GM12878 (cell line): ENCODE results near the gene CNTN3. TPM values are rescaled to one million over a fixed set of nuclear protein-coding genes. Genes with fewer than 3 reads are reported as not detected.

ENCODE experiments used
- ATAC-seq: fragments of 200-7000 bp; cut with Tn5 transposase; 3 replicates; pipeline ENCODE4 v1.9.1; 2020; ENCODE audit warnings: mild to moderate bottlenecking, moderate library complexity
- BruUV-seq: library from RNA; stranded (reverse); fragments of 400-500 nt; replicated peaks from 2 replicates; lab custom pipeline; 2021; lab: Mats Ljungman, UMichigan
- CTCF ChIA-PET: fragments of 300-600 bp; sonication (Branson Sonifier 250); formaldehyde crosslinking; extraction: SDS; loops from one replicate; lab custom pipeline; 2021; ENCODE audit warnings: inconsistent platforms; lab: Yijun Ruan, JAX
- POLR2A ChIA-PET: fragments of 350-600 bp; formaldehyde crosslinking; extraction: SDS; loops from one replicate; lab custom pipeline; 2021; ENCODE audit warnings: inconsistent platforms; lab: Charles Lee
- RAD21 ChIA-PET: fragments of 300-600 bp; sonication (Branson Sonifier 250); formaldehyde crosslinking; loops from one replicate; lab custom pipeline; 2023; ENCODE audit warnings: antibody characterized with exemption; ENCODE audit not compliant: unreplicated experiment; lab: Charles Lee
- SMC1A ChIA-PET: fragments of 300-600 bp; sonication (Branson Sonifier 250); formaldehyde crosslinking; loops from one replicate; lab custom pipeline; 2023; ENCODE audit not compliant: unreplicated experiment, uncharacterized antibody; lab: Charles Lee
- DNase-seq: peaks from one replicate; pipeline ENCODE4 v3.0.0-alpha.2; 2011; ENCODE audit warnings: low read depth, low spot score
- FAIRE-seq: peaks from 3 replicates; lab custom pipeline; 2011; peaks lifted over from hg19 to GRCh38; lab: Jason Lieb, UNC
- H2AFZ ChIP-seq: 2 replicates; pipeline ENCODE4 v1.6.0; 2011; ENCODE audit warnings: low read depth, low read length, control low read depth; ENCODE audit not compliant: control insufficient read depth
- H3K27ac ChIP-seq: 2 replicates; pipeline ENCODE4 v1.5.1; 2011; ENCODE audit warnings: control low read depth; ENCODE audit not compliant: control insufficient read depth, insufficient read depth
- H3K27me3 ChIP-seq, 2 experiments: replicated peaks in 1 of 2; 2 replicates each; pipeline versions ENCODE4 v1.6.0 to v1.6.1; 2011; ENCODE audit warnings: low read length in 1 of 2; ENCODE audit not compliant: control insufficient read depth in 2 of 2, insufficient read depth in 2 of 2
- H3K36me3 ChIP-seq, 2 experiments: 2 replicates each; pipeline ENCODE4 v1.5.1; 2011; ENCODE audit warnings: low read length in 1 of 2; ENCODE audit not compliant: control insufficient read depth in 2 of 2, insufficient read depth in 2 of 2
- H3K4me1 ChIP-seq: 2 replicates; pipeline ENCODE4 v1.6.1; 2011; ENCODE audit warnings: mild to moderate bottlenecking, low read length, moderate library complexity, mixed read lengths; ENCODE audit not compliant: control insufficient read depth, insufficient read depth
- H3K4me2 ChIP-seq: 2 replicates; pipeline ENCODE4 v1.6.0; 2011; ENCODE audit warnings: control low read depth; ENCODE audit not compliant: control insufficient read depth, insufficient read depth
- H3K4me3 ChIP-seq: fragments of 200-600 bp; sonication (generic); 2 replicates; pipeline ENCODE4 v1.5.1; 2016
- H3K79me2 ChIP-seq: 2 replicates; pipeline ENCODE4 v1.6.0; 2011; ENCODE audit warnings: low read length; ENCODE audit not compliant: control insufficient read depth, insufficient read depth
- H3K9ac ChIP-seq: 2 replicates; pipeline ENCODE4 v1.8.0; 2011; ENCODE audit warnings: low read length, control low read depth, mixed read lengths; ENCODE audit not compliant: control insufficient read depth, insufficient read depth
- H3K9me3 ChIP-seq: replicated peaks from 3 replicates; pipeline ENCODE4 v1.5.1; 2011; ENCODE audit warnings: mild to moderate bottlenecking, low read length; ENCODE audit not compliant: control insufficient read depth, insufficient read depth
- H4K20me1 ChIP-seq: 2 replicates; pipeline ENCODE4 v1.6.0; 2011; ENCODE audit not compliant: control insufficient read depth, insufficient read depth
- BCL11A ChIP-seq: IDR thresholded peaks from 2 replicates; pipeline ENCODE4 v1.6.1; 2011; ENCODE audit warnings: low read depth, low read length
- CREM ChIP-seq: IDR thresholded peaks from 2 replicates; pipeline ENCODE4 v1.6.1; 2014; ENCODE audit warnings: antibody characterized with exemption, low read depth
- CUX1 ChIP-seq: IDR thresholded peaks from 2 replicates; pipeline ENCODE4 v1.6.1; 2012; ENCODE audit warnings: improper control_type of control experiment, low read depth, low read length; ENCODE audit not compliant: insufficient replicate concordance
- EP300 ChIP-seq, 2 experiments: fragments of 150-350 bp in 1 of 2; IDR thresholded peaks; 2 replicates each; pipeline ENCODE4 v1.6.1; 2011 to 2012; ENCODE audit warnings: low read depth in 2 of 2, low read length in 2 of 2, borderline replicate concordance in 1 of 2, improper control_type of control experiment in 1 of 2, inconsistent platforms in 1 of 2; ENCODE audit not compliant: control insufficient read depth in 1 of 2
- NBN ChIP-seq: fragments of 450-650 bp; IDR thresholded peaks from 2 replicates; pipeline ENCODE4 v1.6.1; 2016
- RFX5 ChIP-seq: IDR thresholded peaks from 2 replicates; pipeline ENCODE4 v1.6.1; 2011; ENCODE audit warnings: low read depth, low read length, improper control_type of control experiment
- SMAD1 ChIP-seq: fragments of 450-650 bp; IDR thresholded peaks from 2 replicates; pipeline ENCODE4 v1.6.1; 2018; ENCODE audit warnings: mild to moderate bottlenecking, low read depth; ENCODE audit not compliant: partially characterized antibody
- ZBED1 ChIP-seq: IDR thresholded peaks from 2 replicates; pipeline ENCODE4 v1.6.1; 2016; ENCODE audit warnings: borderline replicate concordance
- ZNF622 ChIP-seq: fragments of 450-650 bp; IDR thresholded peaks from 2 replicates; pipeline ENCODE4 v1.6.1; 2017; ENCODE audit warnings: mild to moderate bottlenecking, inconsistent platforms
- ZSCAN29 ChIP-seq: fragments of 450-650 bp; IDR thresholded peaks from 2 replicates; pipeline ENCODE4 v1.6.1; 2017; ENCODE audit warnings: mild to moderate bottlenecking, moderate library complexity
- WGBS: methylation state at CpG from one replicate; pipeline ENCODE4 v1.1.6; 2016; ENCODE audit warnings: low lambda C conversion rate; ENCODE audit not compliant: insufficient replicate concordance, insufficient coverage; ENCODE audit errors: missing lambda C conversion rate; 5-methylcytosine and 5-hydroxymethylcytosine counted together
- in situ Hi-C: fragments of 300-500 bp; cut with MboI; formaldehyde crosslinking; loops from 9 replicates; pipeline ENCODE4 v1.14.3; 2018; ENCODE audit warnings: mixed read lengths
- intact Hi-C: fragments of 100-400 bp; cut with micrococcal nuclease; formaldehyde crosslinking; loops from one replicate; pipeline ENCODE4 v1.14.2; 2022; ENCODE audit not compliant: unreplicated experiment
- polyA plus RNA-seq, 11 experiments: library from polyadenylated mRNA; depleted of rRNA in 4 of 11; unstranded in 6 of 11; stranded (reverse) in 5 of 11; fragments of >200 nt; fragmentation: Nextera tagmentation in 4 of 11; fragmentation: Illumina TruSeq in 1 of 11; extraction: Ambion mirVana in 4 of 11; extraction: Trizol in 1 of 11; gene quantifications; 1 replicate in 1 of 11; 2 replicates in 10 of 11; pipeline versions ENCODE4 v1.2.1 to v1.2.3, GENCODE V29; 2011 to 2016; ENCODE audit warnings: inconsistent platforms in 2 of 11, missing spikeins in 2 of 11, low read depth in 1 of 11
- total RNA-seq, 4 experiments: library from RNA; depleted of rRNA in 3 of 4; stranded (reverse); fragments of >200 nt in 3 of 4; fragmentation: Illumina TruSeq in 1 of 4; extraction: Trizol in 1 of 4; gene quantifications; 2 replicates each; pipeline versions ENCODE4 v1.2.1 to v1.2.3, GENCODE V29; 2013 to 2021
- TF ChIP-seq, protein P1 (sequence below): fragments of 450-650 bp; IDR thresholded peaks from 2 replicates; pipeline ENCODE4 v1.6.1; 2018; ENCODE audit warnings: mild to moderate bottlenecking, low read depth, moderate library complexity; ENCODE audit not compliant: partially characterized antibody
- TF ChIP-seq, protein P2 (sequence below): fragments of 450-650 bp; formaldehyde crosslinking; IDR thresholded peaks from 2 replicates; pipeline ENCODE4 v1.4.0; 2022; ENCODE audit warnings: mild to moderate bottlenecking, moderate library complexity

Gene CNTN3
- total and polyA plus RNA-seq, 10 of the 15 experiments (the other 5 are each of a cell fraction or from before 2014, with no cell fraction given) = 0.14 TPM; not detected in 9

GRCh38 chr3:74593152-74593551 is 21.3 kb downstream of the CNTN3 start:
- CTCF ChIA-PET = no interaction called here
- in situ Hi-C loops = no loop called here
- Histone ChIP-seq H3K4me2 (no peak overlapping the region), H3K36me3 (no peaks in the 10 kb centered on the region), H2AFZ (no peak overlapping the region), H3K27me3 (no peaks in the 10 kb centered on the region), H3K79me2 (no peaks in the 10 kb centered on the region), H3K4me3 (no peak overlapping the region), H3K27ac (no peak overlapping the region), H4K20me1 (no peaks in the 10 kb centered on the region), H3K9me3 (no peaks in the 10 kb centered on the region), H3K4me1 (no peaks in the 10 kb centered on the region), H3K9ac (no peak overlapping the region)
- WGBS = 19% methylated on average over 3 of the region's 3 CpGs
- SMC1A ChIA-PET = no interaction called here
- intact Hi-C loops = no loop called here
- no peak for ATAC-seq
- no TSS peak for BruUV-seq
- RAD21 ChIA-PET = no interaction called here
- POLR2A ChIA-PET = no interaction called here
- DNase-seq = no peak
- no peak for FAIRE-seq
- TF ChIP-seq ZBED1 = no peak
- TF ChIP-seq BCL11A = no peak
- TF ChIP-seq RFX5 = no peak
- no peak for TF ChIP-seq ZNF622
- no peak for TF ChIP-seq ZSCAN29
- TF ChIP-seq, protein P1, sequence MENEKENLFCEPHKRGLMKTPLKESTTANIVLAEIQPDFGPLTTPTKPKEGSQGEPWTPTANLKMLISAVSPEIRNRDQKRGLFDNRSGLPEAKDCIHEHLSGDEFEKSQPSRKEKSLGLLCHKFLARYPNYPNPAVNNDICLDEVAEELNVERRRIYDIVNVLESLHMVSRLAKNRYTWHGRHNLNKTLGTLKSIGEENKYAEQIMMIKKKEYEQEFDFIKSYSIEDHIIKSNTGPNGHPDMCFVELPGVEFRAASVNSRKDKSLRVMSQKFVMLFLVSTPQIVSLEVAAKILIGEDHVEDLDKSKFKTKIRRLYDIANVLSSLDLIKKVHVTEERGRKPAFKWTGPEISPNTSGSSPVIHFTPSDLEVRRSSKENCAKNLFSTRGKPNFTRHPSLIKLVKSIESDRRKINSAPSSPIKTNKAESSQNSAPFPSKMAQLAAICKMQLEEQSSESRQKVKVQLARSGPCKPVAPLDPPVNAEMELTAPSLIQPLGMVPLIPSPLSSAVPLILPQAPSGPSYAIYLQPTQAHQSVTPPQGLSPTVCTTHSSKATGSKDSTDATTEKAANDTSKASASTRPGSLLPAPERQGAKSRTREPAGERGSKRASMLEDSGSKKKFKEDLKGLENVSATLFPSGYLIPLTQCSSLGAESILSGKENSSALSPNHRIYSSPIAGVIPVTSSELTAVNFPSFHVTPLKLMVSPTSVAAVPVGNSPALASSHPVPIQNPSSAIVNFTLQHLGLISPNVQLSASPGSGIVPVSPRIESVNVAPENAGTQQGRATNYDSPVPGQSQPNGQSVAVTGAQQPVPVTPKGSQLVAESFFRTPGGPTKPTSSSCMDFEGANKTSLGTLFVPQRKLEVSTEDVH = no peak
- no peak for TF ChIP-seq SMAD1
- no peak for TF ChIP-seq EP300 (IDR thresholded peaks at IDR 0.05; ENCODE audit: borderline replicate concordance in 1 of 2, control insufficient read depth in 1 of 2, low read depth in 2 of 2, low read length in 2 of 2)
- TF ChIP-seq, protein P2, sequence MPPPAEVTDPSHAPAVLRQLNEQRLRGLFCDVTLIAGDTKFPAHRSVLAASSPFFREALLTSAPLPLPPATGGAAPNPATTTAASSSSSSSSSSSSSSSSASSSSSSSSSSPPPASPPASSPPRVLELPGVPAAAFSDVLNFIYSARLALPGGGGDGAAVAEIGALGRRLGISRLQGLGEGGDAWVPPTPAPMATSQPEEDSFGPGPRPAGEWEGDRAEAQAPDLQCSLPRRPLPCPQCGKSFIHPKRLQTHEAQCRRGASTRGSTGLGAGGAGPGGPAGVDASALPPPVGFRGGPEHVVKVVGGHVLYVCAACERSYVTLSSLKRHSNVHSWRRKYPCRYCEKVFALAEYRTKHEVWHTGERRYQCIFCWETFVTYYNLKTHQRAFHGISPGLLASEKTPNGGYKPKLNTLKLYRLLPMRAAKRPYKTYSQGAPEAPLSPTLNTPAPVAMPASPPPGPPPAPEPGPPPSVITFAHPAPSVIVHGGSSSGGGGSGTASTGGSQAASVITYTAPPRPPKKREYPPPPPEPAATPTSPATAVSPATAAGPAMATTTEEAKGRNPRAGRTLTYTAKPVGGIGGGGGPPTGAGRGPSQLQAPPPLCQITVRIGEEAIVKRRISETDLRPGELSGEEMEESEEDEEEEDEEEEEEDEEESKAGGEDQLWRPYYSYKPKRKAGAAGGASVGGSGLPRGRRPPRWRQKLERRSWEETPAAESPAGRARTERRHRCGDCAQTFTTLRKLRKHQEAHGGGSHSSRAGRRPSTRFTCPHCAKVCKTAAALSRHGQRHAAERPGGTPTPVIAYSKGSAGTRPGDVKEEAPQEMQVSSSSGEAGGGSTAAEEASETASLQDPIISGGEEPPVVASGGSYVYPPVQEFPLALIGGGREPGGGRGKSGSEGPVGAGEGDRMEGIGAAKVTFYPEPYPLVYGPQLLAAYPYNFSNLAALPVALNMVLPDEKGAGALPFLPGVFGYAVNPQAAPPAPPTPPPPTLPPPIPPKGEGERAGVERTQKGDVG (CRISPR knock-in tag) = no peak
- TF ChIP-seq CUX1 = no peak
- no peak for TF ChIP-seq NBN
- TF ChIP-seq CREM = no peak
